AG09319 (cell line): ENCODE measurements around the gene TMEM266.

ENCODE experiments used
- DNase-seq: peaks from one replicate; pipeline ENCODE4 v3.0.0-alpha.2; 2010; ENCODE audit warnings: low read depth; ENCODE audit errors: extremely low read depth
- CTCF ChIP-seq: IDR thresholded peaks from 2 replicates; pipeline ENCODE4 v1.5.1; 2011; ENCODE audit warnings: low read depth, mild to moderate bottlenecking, inconsistent platforms, low read length, moderate library complexity

The TMEM266 gene

DNA sequence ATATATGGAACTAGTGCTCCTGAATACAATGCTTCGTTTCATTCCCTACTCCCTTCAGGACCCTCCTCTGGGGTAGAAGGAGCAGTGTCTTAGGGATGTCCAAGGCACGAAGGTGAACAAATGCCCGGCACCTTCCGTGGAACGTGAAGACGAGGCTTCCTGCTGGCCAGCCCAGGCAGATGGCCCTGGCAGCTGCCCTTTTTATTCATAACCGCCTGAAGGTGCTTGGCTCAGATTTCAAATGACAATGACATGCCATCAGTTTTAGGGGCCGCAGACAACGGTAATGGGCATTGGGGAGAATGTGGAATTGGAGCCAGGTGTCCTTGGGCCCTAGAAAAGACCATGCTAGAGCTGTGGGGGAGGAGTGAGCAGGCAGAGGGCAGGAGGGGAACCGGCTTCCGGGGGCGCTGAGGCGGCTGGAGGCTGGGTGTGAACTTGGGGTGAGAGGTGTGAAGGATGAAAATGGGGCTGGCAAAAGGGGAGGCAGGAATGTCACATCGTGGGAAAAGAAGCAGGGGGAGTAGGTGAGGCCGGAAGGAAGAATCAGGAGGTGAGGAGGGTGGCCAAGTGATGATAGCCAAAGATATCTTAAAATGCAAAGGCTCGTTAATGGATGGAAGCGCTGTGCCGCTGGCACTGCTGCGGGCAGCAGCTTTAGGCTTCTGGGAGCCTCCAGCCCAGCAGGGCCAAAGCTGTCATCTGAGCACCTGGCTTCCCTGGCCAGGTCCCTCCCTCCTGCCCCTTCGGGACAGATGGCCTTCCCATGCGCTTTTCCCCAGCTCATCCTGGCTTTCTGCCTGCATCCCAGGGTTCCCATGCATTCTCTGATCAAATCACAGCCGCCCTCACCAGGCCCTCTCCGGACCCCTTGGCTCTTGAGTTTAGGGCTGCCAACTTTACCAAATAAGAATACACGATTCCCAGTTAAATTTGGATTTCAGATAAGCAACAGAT is 93.7 kb downstream of the TMEM266 start:
- no peak for TF ChIP-seq CTCF
- no peak for DNase-seq

- TF ChIP-seq CTCF, result no peak
- DNase-seq, result peak; percentile 64
Observed at GRCh38 chr15:76155731-76156130, 95.9 kb downstream of the TMEM266 start.

- TF ChIP-seq CTCF, result no peak
Observed at GRCh38 chr15:76158226-76158625, 98.4 kb downstream of the TMEM266 start.

GRCh38 chr15:76158815-76159214 is 99.0 kb downstream of the TMEM266 start:
- TF ChIP-seq CTCF, result no peak
- DNase-seq, result no peak

More at GRCh38 chr15:76158226-76158625, 98.4 kb downstream of the TMEM266 start:
- no peak for DNase-seq

DNA sequence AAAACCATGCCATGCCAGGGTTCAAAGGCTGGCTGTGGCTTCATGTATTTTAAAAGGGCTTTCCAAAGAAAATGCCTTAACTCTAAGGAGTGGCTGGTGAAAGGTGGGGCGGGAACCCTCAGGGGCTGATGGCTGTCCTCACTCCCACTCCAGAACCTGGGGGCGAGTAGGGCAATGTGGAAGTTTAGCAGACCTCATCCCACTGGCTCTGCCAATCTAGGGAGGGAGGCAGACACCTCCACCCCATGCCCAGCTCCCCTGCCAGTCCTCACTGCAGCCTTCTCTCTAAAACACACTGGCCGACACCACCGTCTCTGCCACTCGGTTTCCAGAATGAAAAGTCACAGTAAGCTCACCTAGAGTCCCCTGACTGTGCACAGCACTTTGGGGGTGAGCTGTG is 99.5 kb downstream of the TMEM266 start:
- no peak for TF ChIP-seq CTCF

GRCh38 chr15:76160426-76161152 is 100.8 kb downstream of the TMEM266 start:
- TF ChIP-seq CTCF, result no peak
- no peak for DNase-seq

More for the DNA sequence above, 99.5 kb downstream of the TMEM266 start:
- no peak for DNase-seq
